ENCODE data around the gene FAM72D. TPM values are rescaled to one million over a fixed set of nuclear protein-coding genes. Genes with fewer than 3 reads are reported as not detected.
A peak's percentile ranks its signal among the peaks of the same experiment; 100 is the strongest.
"Not testable (repeated sequence)": the region's sequence is repeated elsewhere in the genome, so short reads cannot be mapped to it uniquely, and the experiment has no call there.

Gene FAM72D
- total RNA-seq, result under 1 TPM in 3 of 9 donors, not detected in 6; 0.14 to 0.35 (median 0.20) TPM
- under 1 TPM; 0.06 to 0.08 TPM for polyA plus RNA-seq
- long read RNA-seq, donor 1, partial matches to known transcripts, result 0 of 1 reads
- long read RNA-seq, donor 1, other reads (novel, unspliced or antisense), result 1 of 1 reads
- long read RNA-seq, donor 2, result 0 reads
- long read RNA-seq, donor 3, result 0 reads

DNA sequence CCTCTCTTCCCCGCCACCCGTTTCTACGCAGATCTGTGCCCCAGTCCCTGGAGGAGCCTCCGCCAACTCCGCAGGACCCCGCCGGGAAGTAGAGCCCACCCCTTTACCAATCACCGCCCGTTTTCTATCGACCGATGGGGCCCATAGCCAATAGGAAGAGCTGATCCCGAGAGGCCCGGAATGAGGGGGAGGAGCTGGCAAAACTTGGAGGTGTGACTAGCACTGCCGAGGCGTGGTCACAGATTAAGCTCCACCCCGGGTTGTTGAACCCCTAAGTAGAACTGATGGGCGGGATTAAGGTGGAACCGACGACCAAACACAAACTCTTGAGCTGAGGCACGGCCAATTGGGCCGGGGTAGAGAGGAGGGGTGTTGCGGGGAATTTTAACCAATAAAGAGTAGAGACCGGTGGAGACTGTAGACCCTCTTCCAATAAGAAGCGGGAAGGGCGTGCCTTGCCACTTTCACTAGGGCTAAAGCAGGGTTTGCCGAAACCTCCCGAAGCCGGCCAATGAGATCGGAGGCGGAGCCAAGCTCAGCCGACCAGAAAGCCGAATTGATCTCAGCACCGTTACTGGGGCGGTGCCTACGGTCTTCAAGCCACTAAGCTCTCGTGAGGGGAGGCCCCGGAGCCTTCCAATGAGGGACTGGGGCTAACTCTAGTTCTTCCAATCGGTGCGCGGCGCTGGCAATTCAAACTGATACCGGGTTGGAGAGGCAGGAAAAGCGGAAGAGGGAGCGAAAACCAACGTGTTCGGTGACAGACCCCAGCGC is at the start of gene FAM72D, which contains the start of gene SRGAP2B:
TSS of gene FAM72D (plus strand) at position 691 of the 774 bp plus-strand sequence. CDS start 874 bp downstream, outside the sequence.
TSS of gene SRGAP2B (minus strand) at position 45 of the 774 bp plus-strand sequence. CDS start 2,427 bp downstream, outside the sequence.
- H3K9me3 ChIP-seq; H3K36me3 ChIP-seq; H3K27me3 ChIP-seq; intact Hi-C loops (cut with DNase I); H3K4me1 ChIP-seq; DNase-seq: not testable (repeated sequence)
- H3K27ac ChIP-seq, result peak within 1 kb of the TSS in 4 of 12 donors; percentile 27 to 70 (median 70)
- ATAC-seq, result peak; percentile 88 to 94 (median 92)
- no CpG with 5 or more reads among the region's 47 CpGs for WGBS, 4 donors
- H3K4me3 ChIP-seq, result peak within 1 kb of the TSS in 11 of 12 donors; percentile 27 to 62 (median 50)

DNA sequence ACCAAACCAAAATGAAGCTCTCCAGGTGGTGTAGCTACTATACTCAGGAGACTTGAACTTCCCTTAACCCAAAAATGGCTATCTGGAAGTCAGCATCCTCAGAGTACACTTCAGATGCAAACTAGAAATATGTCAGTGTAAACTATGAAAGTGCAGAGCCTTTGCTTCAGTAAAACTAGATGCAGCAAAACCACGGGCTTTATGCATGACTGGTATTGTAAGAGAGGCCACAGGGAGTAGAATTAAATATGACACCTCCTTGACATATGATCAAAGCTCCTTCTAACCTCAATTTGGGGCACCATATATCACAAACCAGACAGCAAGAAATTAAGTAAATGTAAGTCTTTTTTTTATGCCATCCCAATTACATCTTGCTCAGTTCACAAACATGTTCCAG is 48.2 kb upstream of the FAM72D start:
- H3K27me3 ChIP-seq; intact Hi-C loops (cut with DNase I); ATAC-seq; H3K4me3 ChIP-seq; DNase-seq; H3K27ac ChIP-seq; H3K9me3 ChIP-seq; H3K36me3 ChIP-seq; H3K4me1 ChIP-seq: not testable (repeated sequence)
- no CpG with 5 or more reads among the region's 1 CpG for WGBS, 4 donors

DNA sequence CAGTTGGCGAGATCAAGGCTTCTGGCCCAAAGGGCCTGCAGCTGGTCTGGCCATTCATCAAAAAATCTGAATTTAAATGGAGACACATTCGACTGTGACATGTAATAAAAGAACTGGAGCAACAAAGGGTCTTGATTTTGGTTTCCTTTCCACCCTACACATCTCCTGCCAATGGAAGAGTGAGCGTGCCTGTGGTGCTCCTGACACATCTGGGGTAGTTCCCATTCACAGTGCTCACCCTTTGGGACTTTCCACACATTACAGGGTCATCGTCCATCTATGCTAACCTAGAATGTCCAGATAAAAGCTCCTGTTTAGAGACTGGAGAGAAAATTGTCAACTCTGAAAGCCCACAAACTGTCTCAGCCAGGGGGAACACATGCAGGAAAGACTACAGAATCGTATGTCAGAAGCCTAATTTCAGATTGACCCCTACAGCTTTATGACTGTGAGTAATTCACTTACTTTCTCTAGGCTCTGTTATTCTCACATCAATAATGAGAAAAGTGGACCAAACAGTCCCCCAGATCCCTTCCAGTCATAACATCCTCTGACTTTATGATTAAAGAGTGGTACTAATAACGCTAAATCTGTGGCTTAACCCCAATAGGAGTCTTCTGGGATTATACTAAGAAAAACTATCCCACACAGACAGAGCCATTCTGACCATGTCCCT is 47.5 kb upstream of the FAM72D start:
- intact Hi-C loops (cut with DNase I); DNase-seq: not testable (repeated sequence)
- no CpG with 5 or more reads among the region's 6 CpGs for WGBS, 4 donors

DNA sequence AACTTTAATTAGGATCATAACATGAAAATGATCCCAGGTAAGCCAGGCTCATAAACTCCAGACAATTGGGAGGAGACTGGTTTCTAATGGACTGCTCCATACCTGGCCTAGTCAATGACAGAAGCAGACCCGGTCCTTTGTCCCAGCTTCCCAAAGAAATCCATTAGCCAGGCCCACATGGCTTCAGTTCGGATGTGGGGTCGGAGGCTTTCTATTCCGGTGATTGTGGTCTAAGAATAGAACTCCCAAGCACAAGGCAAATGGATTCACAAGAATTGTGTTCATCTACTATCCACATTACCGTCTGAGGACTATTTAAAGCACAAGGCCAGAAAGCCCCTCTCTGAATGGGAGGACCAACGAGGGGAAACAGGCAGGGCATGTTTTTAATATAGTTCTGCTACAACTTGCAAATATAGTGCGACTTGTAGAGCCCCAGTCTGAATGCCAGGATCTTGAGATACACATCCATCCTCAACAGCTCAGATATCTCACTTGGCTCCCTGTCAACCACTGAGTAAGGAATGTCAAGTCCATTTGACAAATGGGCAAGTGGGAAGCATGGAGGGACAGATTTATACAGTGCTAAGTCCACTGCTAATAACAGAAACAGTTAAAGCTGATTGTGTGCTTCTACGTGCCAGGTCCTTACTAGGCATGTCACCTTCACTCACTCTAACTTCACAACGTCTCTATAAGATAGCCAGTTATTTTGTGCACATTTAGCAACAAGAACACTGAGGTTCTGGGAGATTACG is 43.6 kb upstream of the FAM72D start:
- H3K9me3 ChIP-seq; H3K27ac ChIP-seq; H3K36me3 ChIP-seq; H3K27me3 ChIP-seq; intact Hi-C loops (cut with DNase I); DNase-seq; H3K4me1 ChIP-seq; H3K4me3 ChIP-seq: not testable (repeated sequence)
- ATAC-seq, result peak; percentile 61 to 90 (median 72)
- WGBS, 4 donors, result no CpG with 5 or more reads among the region's 10 CpGs

More for the DNA sequence above, 47.5 kb upstream of the FAM72D start:
- not testable (repeated sequence) for H3K4me1 ChIP-seq, H3K4me3 ChIP-seq, H3K27ac ChIP-seq, H3K27me3 ChIP-seq, ATAC-seq, H3K9me3 ChIP-seq, H3K36me3 ChIP-seq

DNA sequence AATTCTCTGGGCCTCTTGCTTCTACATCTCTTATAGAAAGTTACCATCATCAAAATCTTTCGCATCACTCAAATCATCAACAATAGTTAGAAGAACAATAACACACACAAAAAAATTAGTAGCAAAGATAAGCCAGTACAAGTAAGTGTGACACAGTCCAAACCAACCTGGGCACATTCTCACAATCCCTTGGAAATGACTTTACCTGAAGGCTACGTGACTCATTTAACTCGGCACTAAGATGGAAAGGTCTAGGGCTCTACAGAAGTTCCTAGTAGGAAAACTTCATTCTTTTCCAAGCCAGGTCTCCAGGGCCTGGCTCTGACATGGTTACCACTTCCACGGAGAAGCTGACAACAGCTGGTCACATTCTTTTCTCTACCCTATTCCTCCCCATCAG is 42.3 kb upstream of the FAM72D start:
- H3K9me3 ChIP-seq, ATAC-seq, DNase-seq: not testable (repeated sequence)

DNA sequence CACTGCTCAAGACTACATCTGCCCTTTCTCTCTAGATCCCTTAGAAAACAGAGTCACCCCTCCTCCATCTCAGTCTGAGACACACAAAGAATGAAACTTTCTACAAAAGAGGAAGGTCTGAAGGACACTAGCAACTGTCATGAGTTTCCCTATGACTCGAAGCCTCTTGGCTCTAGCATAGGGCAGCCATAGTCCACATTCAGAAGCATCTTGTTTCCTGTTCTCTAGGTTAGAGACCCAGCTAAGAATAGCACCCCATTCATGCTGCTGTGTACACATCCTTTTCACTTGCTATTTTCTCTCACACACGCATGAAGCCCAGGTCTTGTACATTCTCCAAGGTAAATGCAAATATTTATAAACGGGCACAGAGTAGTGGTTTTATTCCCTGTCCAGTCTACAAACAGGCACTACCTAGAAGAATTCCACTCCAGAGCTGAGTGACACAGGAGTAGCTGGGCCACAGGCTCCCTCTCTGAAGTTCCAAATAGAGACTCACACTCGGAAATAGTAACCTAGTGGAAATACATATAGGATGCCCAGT is 40.5 kb upstream of the FAM72D start:
- no CpG with 5 or more reads among the region's 4 CpGs for WGBS, 4 donors
- intact Hi-C loops (cut with DNase I), result not testable (repeated sequence)

More for the DNA sequence above, 42.3 kb upstream of the FAM72D start:
- H3K4me1 ChIP-seq; H3K36me3 ChIP-seq; H3K4me3 ChIP-seq; H3K27me3 ChIP-seq; intact Hi-C loops (cut with DNase I); H3K27ac ChIP-seq: not testable (repeated sequence)
- no CpG with 5 or more reads among the region's 4 CpGs for WGBS, 4 donors

DNA sequence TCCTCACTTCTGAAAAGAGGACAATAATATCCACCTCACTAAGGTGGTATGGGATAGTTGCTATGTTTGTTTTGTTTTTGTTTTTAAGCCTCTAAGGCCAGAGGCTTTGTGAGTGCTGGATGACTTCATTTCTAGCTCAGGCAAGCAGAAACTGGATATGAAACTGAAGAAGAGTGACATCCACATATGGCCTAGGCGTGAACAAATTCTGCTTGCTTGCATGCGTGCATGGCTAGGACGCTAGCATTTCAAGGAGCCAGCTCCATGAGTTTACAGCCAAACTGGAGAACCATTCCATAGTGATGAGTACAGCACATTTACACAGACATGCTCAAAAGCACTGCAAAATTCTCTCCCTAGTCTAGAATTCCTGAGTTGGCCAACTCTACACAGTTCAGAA is 37.6 kb upstream of the FAM72D start:
- ATAC-seq, result peak in 3 of 4 donors; percentile 37 to 51 (median 50)
- DNase-seq; intact Hi-C loops (cut with DNase I); H3K4me3 ChIP-seq; H3K36me3 ChIP-seq; H3K27me3 ChIP-seq; H3K27ac ChIP-seq; H3K9me3 ChIP-seq; H3K4me1 ChIP-seq: not testable (repeated sequence)
- WGBS, 4 donors, result no CpG with 5 or more reads among the region's 3 CpGs

More for the DNA sequence above, 40.5 kb upstream of the FAM72D start:
- DNase-seq, H3K27ac ChIP-seq, H3K9me3 ChIP-seq, H3K27me3 ChIP-seq, H3K4me3 ChIP-seq, H3K36me3 ChIP-seq, H3K4me1 ChIP-seq: not testable (repeated sequence)
- peak; percentile 44 to 84 (median 77) for ATAC-seq

DNA sequence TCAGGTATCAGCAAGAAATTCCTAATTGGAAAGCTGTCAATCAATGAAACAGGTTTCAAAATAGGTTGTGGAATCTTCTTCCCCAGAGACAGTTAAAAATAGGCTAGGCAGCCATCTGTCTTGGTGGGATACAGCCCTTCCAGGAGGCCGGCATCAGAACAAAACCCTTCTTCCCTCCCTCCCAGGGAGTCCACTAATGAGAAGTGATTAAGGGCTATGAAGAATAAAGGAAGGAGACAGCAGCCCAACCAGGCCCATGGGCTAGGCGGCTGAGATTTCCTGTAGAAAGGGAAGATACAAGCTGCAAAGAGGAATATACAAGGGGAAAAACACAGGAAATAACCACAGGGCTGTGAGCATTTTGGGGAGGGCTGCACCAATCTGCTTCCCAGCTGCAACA is 32.5 kb upstream of the FAM72D start:
- H3K27me3 ChIP-seq; H3K9me3 ChIP-seq; H3K27ac ChIP-seq; DNase-seq; ATAC-seq; H3K4me3 ChIP-seq; H3K36me3 ChIP-seq; intact Hi-C loops (cut with DNase I); H3K4me1 ChIP-seq: not testable (repeated sequence)
- 38 to 71% (median 58%) methylated on average over 1 of the region's 2 CpGs for WGBS, 4 donors

DNA sequence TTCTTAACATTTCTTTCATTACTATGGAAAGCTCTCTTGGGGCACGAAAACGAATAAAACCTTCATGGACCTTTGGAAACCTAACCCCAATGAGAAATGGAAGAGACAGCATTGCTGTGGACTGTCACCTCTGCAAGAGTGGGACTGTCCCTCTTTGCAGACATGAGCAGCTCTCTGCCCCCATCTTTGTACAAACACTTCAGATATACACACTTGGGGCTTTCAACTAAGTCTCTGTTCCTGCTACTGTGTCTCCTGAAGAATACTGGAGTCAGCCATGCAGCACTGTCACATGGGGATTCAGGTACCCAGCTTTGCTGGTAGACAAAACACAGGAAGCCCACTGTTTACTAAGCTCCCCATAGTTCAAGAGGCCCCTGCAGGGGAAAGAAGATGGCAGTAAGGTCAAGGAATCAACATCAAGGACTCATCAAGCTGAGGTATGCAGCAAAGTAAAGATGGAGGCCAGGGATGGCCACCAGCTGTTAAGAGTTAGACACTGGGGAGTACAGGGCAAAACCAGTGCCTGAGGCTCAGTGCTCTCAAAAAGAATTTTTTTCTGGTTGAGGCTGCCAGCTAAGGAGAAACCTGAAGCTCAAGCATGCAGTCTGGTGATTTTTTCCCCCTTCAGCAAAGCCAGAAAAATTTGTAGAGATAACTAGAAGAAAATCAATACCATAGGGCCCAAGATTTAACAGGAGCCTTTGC is 31.7 kb upstream of the FAM72D start:
- H3K27me3 ChIP-seq; H3K9me3 ChIP-seq; DNase-seq; H3K36me3 ChIP-seq; H3K4me1 ChIP-seq; intact Hi-C loops (cut with DNase I); H3K4me3 ChIP-seq; ATAC-seq; H3K27ac ChIP-seq: not testable (repeated sequence)
- WGBS, 4 donors, result no CpG with 5 or more reads among the region's 2 CpGs

Data from heart left ventricle (tissue), 16 donors.